ENCODE data around the gene ATF6. TPM values are rescaled to one million over a fixed set of nuclear protein-coding genes. Genes with fewer than 3 reads are reported as not detected.

Gene ATF6
- total and polyA plus RNA-seq, 8 donors = 3.4 to 54.3 (median 13.5) TPM

- intact Hi-C loops (cut with DNase I; ENCODE audit: low total_unique reads) = no loop called here
- 79 to 90% (median 88%) methylated on average over 3 of the region's 3 CpGs for WGBS, 5 donors
- peak in 1 of 2 donors; percentile 27 for DNase-seq
- Histone ChIP-seq H3K9me3 (no peaks in the 10 kb centered on the region), H3K36me3 (peaks cover 4 to 30% (median 28%) of the 10 kb centered on the region in 4 donors), H3K4me1 (peaks cover 0 to 25% (median 9%) of the 10 kb centered on the region in 4 donors), H3K27ac (no peak overlapping the region), H3K27me3 (no peaks in the 10 kb centered on the region), H3K4me3 (no peak overlapping the region)
- TF ChIP-seq POLR2AphosphoS5 (IDR thresholded peaks at IDR 0.05) (no peak), CTCF (IDR thresholded peaks at IDR 0.05) (no peak), POLR2A (IDR thresholded peaks at IDR 0.05) (no peak)
Measured at GRCh38 chr1:161956930-161957329, 190.8 kb downstream of the ATF6 start.

- no peak overlapping the region for H3K27ac ChIP-seq
- TF ChIP-seq POLR2A (IDR thresholded peaks at IDR 0.05) (no peak), CTCF (IDR thresholded peaks at IDR 0.05) (no peak), POLR2AphosphoS5 (IDR thresholded peaks at IDR 0.05) (no peak), EP300 (IDR thresholded peaks at IDR 0.05) (no peak)
- no peak overlapping the region for H3K4me3 ChIP-seq
- peaks cover 4 to 30% (median 28%) of the 10 kb centered on the region in 4 donors for H3K36me3 ChIP-seq
- no peak for DNase-seq
- intact Hi-C loops (cut with DNase I; ENCODE audit: low total_unique reads) = no loop called here
- WGBS, 5 donors = 78 to 83% (median 82%) methylated on average over 7 of the region's 7 CpGs
- H3K27me3 ChIP-seq = no peaks in the 10 kb centered on the region
- H3K9me3 ChIP-seq = no peaks in the 10 kb centered on the region
- H3K4me1 ChIP-seq = peaks cover 0 to 25% (median 12%) of the 10 kb centered on the region in 4 donors
Measured at GRCh38 chr1:161958425-161958824, 192.3 kb downstream of the ATF6 start.

- Histone ChIP-seq H3K27me3 (no peaks in the 10 kb centered on the region), H3K4me1 (peaks cover 0 to 12% (median 6%) of the 10 kb centered on the region in 4 donors), H3K27ac (peak overlapping the region in 4 of 5 donors; percentile 11 to 62 (median 36)), H3K4me3 (no peak overlapping the region), H3K9me3 (no peaks in the 10 kb centered on the region), H3K36me3 (peaks cover 4 to 47% (median 38%) of the 10 kb centered on the region in 4 donors)
- DNase-seq = peak in 1 of 2 donors; percentile 41
- WGBS, 5 donors = 55 to 74% (median 67%) methylated on average over 8 of the region's 8 CpGs
- intact Hi-C loops (cut with DNase I; ENCODE audit: low total_unique reads) = no loop called here
- TF ChIP-seq POLR2A (IDR thresholded peaks at IDR 0.05) = no peak
- no peak for TF ChIP-seq CTCF (IDR thresholded peaks at IDR 0.05)
- no peak for TF ChIP-seq EP300 (IDR thresholded peaks at IDR 0.05)
- TF ChIP-seq POLR2AphosphoS5 (IDR thresholded peaks at IDR 0.05) = no peak
Measured at GRCh38 chr1:161962091-161962887, 196.2 kb downstream of the ATF6 start.

GRCh38 chr1:161966067-161966466 is 199.9 kb downstream of the ATF6 start:
- TF ChIP-seq POLR2A (IDR thresholded peaks at IDR 0.05) (no peak), CTCF (IDR thresholded peaks at IDR 0.05) (no peak), EP300 (IDR thresholded peaks at IDR 0.05) (no peak), POLR2AphosphoS5 (IDR thresholded peaks at IDR 0.05) (no peak)
- intact Hi-C loops (cut with DNase I; ENCODE audit: low total_unique reads) = no loop called here
- Histone ChIP-seq H3K4me1 (peaks cover 0 to 12% (median 5%) of the 10 kb centered on the region in 4 donors), H3K27me3 (no peaks in the 10 kb centered on the region), H3K36me3 (peaks cover 0 to 23% (median 16%) of the 10 kb centered on the region in 4 donors), H3K27ac (no peak overlapping the region), H3K4me3 (no peak overlapping the region), H3K9me3 (no peaks in the 10 kb centered on the region)
- no peak for DNase-seq
- 86 to 91% (median 88%) methylated on average over 4 of the region's 4 CpGs for WGBS, 5 donors
